ENCODE measurements around the gene PTPRG. TPM values are rescaled to one million over a fixed set of nuclear protein-coding genes. Genes with fewer than 3 reads are reported as not detected.

The PTPRG gene
- total RNA-seq, 1 donor from 2014 or later = 39.6 TPM

DNA sequence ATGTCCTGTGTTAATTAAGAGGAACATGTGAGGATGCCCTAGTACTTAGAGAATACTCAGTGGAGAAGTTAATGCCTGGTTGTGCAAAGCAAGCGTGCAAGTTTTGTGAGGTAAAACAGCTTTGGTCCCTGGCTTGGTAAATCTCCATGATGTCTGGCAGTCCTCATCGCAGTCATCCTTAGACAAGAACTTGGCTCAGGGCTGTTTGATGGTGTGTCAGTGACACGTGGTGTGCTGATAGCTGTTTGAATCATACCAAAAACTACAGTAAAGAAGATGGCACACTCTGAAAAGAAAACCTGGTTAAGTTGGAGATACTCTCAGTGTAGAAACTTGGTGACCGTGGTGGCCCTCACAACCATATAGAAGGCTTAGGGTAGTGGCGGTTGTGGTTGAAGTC, 450.3 kb downstream of the PTPRG start:
- H3K4me3 ChIP-seq (ENCODE audit: insufficient read depth, low read depth, low read length) = no peak overlapping the region
- H3K27me3 ChIP-seq (ENCODE audit: insufficient read depth, low read length) = no peaks in the 10 kb centered on the region
- no peaks in the 10 kb centered on the region for H3K79me2 ChIP-seq (ENCODE audit: insufficient read depth, low read length)
- H3K9ac ChIP-seq (ENCODE audit: low read length) = no peak overlapping the region
- peaks cover 5% of the 10 kb centered on the region for H3K4me1 Mint-ChIP-seq (ENCODE audit: low read depth, unreplicated experiment)
- FAIRE-seq = no peak
- H3K9me3 ChIP-seq (ENCODE audit: insufficient read depth, low read depth, low read length) = no peaks in the 10 kb centered on the region
- no peaks in the 10 kb centered on the region for H4K20me1 ChIP-seq (ENCODE audit: insufficient read depth, low read length)
- H3K4me1 ChIP-seq (ENCODE audit: insufficient read depth, low read length) = no peaks in the 10 kb centered on the region
- no peak overlapping the region for H3K27ac Mint-ChIP-seq (ENCODE audit: unreplicated experiment)
- no peak for TF ChIP-seq EZH2 (IDR thresholded peaks at IDR 0.05; ENCODE audit: insufficient read depth, low read length)
- TF ChIP-seq, protein P1, sequence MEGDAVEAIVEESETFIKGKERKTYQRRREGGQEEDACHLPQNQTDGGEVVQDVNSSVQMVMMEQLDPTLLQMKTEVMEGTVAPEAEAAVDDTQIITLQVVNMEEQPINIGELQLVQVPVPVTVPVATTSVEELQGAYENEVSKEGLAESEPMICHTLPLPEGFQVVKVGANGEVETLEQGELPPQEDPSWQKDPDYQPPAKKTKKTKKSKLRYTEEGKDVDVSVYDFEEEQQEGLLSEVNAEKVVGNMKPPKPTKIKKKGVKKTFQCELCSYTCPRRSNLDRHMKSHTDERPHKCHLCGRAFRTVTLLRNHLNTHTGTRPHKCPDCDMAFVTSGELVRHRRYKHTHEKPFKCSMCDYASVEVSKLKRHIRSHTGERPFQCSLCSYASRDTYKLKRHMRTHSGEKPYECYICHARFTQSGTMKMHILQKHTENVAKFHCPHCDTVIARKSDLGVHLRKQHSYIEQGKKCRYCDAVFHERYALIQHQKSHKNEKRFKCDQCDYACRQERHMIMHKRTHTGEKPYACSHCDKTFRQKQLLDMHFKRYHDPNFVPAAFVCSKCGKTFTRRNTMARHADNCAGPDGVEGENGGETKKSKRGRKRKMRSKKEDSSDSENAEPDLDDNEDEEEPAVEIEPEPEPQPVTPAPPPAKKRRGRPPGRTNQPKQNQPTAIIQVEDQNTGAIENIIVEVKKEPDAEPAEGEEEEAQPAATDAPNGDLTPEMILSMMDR (IDR thresholded peaks at IDR 0.05; ENCODE audit: insufficient read depth, low read depth, low read length) = no peak
- no peak overlapping the region for H2AFZ ChIP-seq (ENCODE audit: low read depth, low read length)
- no peak overlapping the region for H3K4me2 ChIP-seq (ENCODE audit: low read length)
- H3K36me3 ChIP-seq (ENCODE audit: insufficient read depth, low read length) = no peaks in the 10 kb centered on the region
- no peak for DNase-seq (ENCODE audit: low read depth)
- no peaks in the 10 kb centered on the region for H3K36me3 Mint-ChIP-seq (ENCODE audit: low read depth, unreplicated experiment)
- no peak overlapping the region for H3K27ac ChIP-seq (ENCODE audit: low read depth, low read length)
- H3K9me3 Mint-ChIP-seq (ENCODE audit: unreplicated experiment) = no peaks in the 10 kb centered on the region
- no peak overlapping the region for H3K4me3 Mint-ChIP-seq (ENCODE audit: unreplicated experiment)
- H3K27me3 Mint-ChIP-seq (ENCODE audit: low read depth, unreplicated experiment) = no peaks in the 10 kb centered on the region

DNA sequence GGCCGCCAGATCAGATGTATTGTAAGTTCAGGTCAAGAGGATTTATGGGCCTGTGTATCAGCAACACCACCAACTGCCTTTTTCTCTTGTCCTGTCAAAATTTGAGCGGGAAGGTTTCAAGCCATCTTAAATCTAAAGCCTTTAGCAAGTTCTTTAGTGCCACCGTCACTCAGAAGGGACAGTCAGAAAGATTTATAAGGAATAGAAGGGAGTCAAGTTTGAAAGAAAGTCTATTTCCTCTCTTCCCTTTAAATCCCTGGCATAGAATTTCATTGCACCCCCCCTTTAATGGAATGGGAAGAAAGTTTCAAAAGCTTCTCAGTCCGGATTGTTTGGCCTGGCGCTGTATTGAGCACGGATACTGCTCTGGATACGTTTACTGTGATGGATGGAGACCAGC, 452.6 kb downstream of the PTPRG start:
- no peaks in the 10 kb centered on the region for H3K9me3 Mint-ChIP-seq (ENCODE audit: unreplicated experiment)
- no peaks in the 10 kb centered on the region for H3K4me1 ChIP-seq (ENCODE audit: insufficient read depth, low read length)
- H3K27ac Mint-ChIP-seq (ENCODE audit: unreplicated experiment) = no peak overlapping the region

DNA sequence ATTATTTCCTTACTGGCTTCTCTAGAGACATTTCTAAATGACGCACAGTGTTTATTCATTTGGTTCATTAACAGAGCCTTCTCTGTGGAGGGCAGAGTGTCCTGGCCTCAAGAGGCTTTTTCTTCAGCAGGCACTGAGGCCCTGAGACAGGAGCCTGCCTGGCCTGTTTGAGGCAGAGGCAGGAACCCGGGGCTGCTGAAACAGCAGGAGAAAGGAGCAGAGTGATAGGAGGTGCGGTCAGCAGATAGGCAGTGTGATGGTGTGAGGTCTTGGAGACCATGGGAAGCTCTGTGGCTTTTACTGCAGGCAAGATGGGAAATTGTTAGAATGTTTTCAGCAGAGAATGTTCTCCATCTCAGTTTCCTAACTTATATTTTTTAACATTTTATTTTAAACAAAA, 453.7 kb downstream of the PTPRG start:
- no peak for DNase-seq (ENCODE audit: low read depth)
- Histone ChIP-seq H3K4me3 (ENCODE audit: insufficient read depth, low read depth, low read length) (no peak overlapping the region), H3K4me1 (ENCODE audit: insufficient read depth, low read length) (no peaks in the 10 kb centered on the region), H3K36me3 (ENCODE audit: insufficient read depth, low read length) (no peaks in the 10 kb centered on the region), H3K27me3 (ENCODE audit: insufficient read depth, low read length) (no peaks in the 10 kb centered on the region), H3K9me3 (ENCODE audit: insufficient read depth, low read depth, low read length) (peaks cover 3% of the 10 kb centered on the region), H3K79me2 (ENCODE audit: insufficient read depth, low read length) (no peaks in the 10 kb centered on the region), H3K9ac (ENCODE audit: low read length) (no peak overlapping the region), H4K20me1 (ENCODE audit: insufficient read depth, low read length) (no peaks in the 10 kb centered on the region), H3K27ac (ENCODE audit: low read depth, low read length) (no peak overlapping the region), H2AFZ (ENCODE audit: low read depth, low read length) (no peak overlapping the region), H3K4me2 (ENCODE audit: low read length) (no peak overlapping the region)
- no peak overlapping the region for H3K27ac Mint-ChIP-seq (ENCODE audit: unreplicated experiment)
- H3K27me3 Mint-ChIP-seq (ENCODE audit: low read depth, unreplicated experiment) = no peaks in the 10 kb centered on the region
- TF ChIP-seq, protein P1 (IDR thresholded peaks at IDR 0.05; ENCODE audit: insufficient read depth, low read depth, low read length) = no peak
- no peak for TF ChIP-seq EZH2 (IDR thresholded peaks at IDR 0.05; ENCODE audit: insufficient read depth, low read length)
- no peak overlapping the region for H3K4me3 Mint-ChIP-seq (ENCODE audit: unreplicated experiment)
- H3K36me3 Mint-ChIP-seq (ENCODE audit: low read depth, unreplicated experiment) = peaks cover 6% of the 10 kb centered on the region
- H3K9me3 Mint-ChIP-seq (ENCODE audit: unreplicated experiment) = no peaks in the 10 kb centered on the region
- no peak for FAIRE-seq
- no peaks in the 10 kb centered on the region for H3K4me1 Mint-ChIP-seq (ENCODE audit: low read depth, unreplicated experiment)

More for the DNA sequence above, 452.6 kb downstream of the PTPRG start:
- Histone ChIP-seq H3K9ac (ENCODE audit: low read length) (no peak overlapping the region), H4K20me1 (ENCODE audit: insufficient read depth, low read length) (no peaks in the 10 kb centered on the region), H3K4me3 (ENCODE audit: insufficient read depth, low read depth, low read length) (no peak overlapping the region), H3K79me2 (ENCODE audit: insufficient read depth, low read length) (no peaks in the 10 kb centered on the region), H3K27me3 (ENCODE audit: insufficient read depth, low read length) (no peaks in the 10 kb centered on the region), H3K9me3 (ENCODE audit: insufficient read depth, low read depth, low read length) (peaks cover 3% of the 10 kb centered on the region), H2AFZ (ENCODE audit: low read depth, low read length) (no peak overlapping the region), H3K27ac (ENCODE audit: low read depth, low read length) (no peak overlapping the region), H3K4me2 (ENCODE audit: low read length) (no peak overlapping the region), H3K36me3 (ENCODE audit: insufficient read depth, low read length) (no peaks in the 10 kb centered on the region)
- DNase-seq (ENCODE audit: low read depth) (no peak), FAIRE-seq (no peak)
- Mint-ChIP-seq H3K4me1 (ENCODE audit: low read depth, unreplicated experiment) (no peaks in the 10 kb centered on the region), H3K27me3 (ENCODE audit: low read depth, unreplicated experiment) (no peaks in the 10 kb centered on the region), H3K36me3 (ENCODE audit: low read depth, unreplicated experiment) (peaks cover 6% of the 10 kb centered on the region), H3K4me3 (ENCODE audit: unreplicated experiment) (no peak overlapping the region)
- TF ChIP-seq, protein P1 (IDR thresholded peaks at IDR 0.05; ENCODE audit: insufficient read depth, low read depth, low read length) = no peak
- no peak for TF ChIP-seq EZH2 (IDR thresholded peaks at IDR 0.05; ENCODE audit: insufficient read depth, low read length)
